ENCODE measurements around the gene COL23A1. TPM values are rescaled to one million over a fixed set of nuclear protein-coding genes. Genes with fewer than 3 reads are reported as not detected.
"Not testable (repeated sequence)": the region's sequence is repeated elsewhere in the genome, so short reads cannot be mapped to it uniquely, and the experiment has no call there.

Gene COL23A1
- polyA plus RNA-seq, 12 donors: 1.1 to 20.5 (median 2.9) TPM; not detected in 2

GRCh38 chr5:178199581-178200434 lies 390.4 kb downstream of the COL23A1 start:
- DNase-seq: no peak

GRCh38 chr5:178198706-178199105 lies 391.5 kb downstream of the COL23A1 start:
- DNase-seq: no peak

GRCh38 chr5:178198151-178198550 lies 392.0 kb downstream of the COL23A1 start:
- DNase-seq: not testable (repeated sequence)

GRCh38 chr5:178196986-178197385 lies 393.2 kb downstream of the COL23A1 start:
- no peak for DNase-seq

- DNase-seq: no peak
Observed at GRCh38 chr5:178196281-178196812, 393.8 kb downstream of the COL23A1 start.

GRCh38 chr5:178194026-178194425 lies 396.2 kb downstream of the COL23A1 start:
- DNase-seq: no peak

- no peak for DNase-seq
Observed at GRCh38 chr5:178193251-178193809, 396.9 kb downstream of the COL23A1 start.

- DNase-seq: no peak
Observed at GRCh38 chr5:178192787-178193186, 397.4 kb downstream of the COL23A1 start.

GRCh38 chr5:178192244-178192643 lies 397.9 kb downstream of the COL23A1 start:
- no peak for DNase-seq

GRCh38 chr5:178191661-178192060 lies 398.5 kb downstream of the COL23A1 start:
- DNase-seq: no peak

- no peak for DNase-seq
Observed at GRCh38 chr5:178189433-178189832, 400.8 kb downstream of the COL23A1 start.

Other genes starting within 250 kb of the COL23A1 start
- gene CLK4, start 36.7 kb upstream of the COL23A1 start, polyA plus RNA-seq (ENCODE audit: insufficient read length in 12 of 12): 10 to 100 TPM in 11 of 12 donors, not detected in 1; 28.6 to 57.8 (median 40.9) TPM
- gene ZNF354A, start 140.3 kb upstream of the COL23A1 start, polyA plus RNA-seq (ENCODE audit: insufficient read length in 12 of 12): 10 to 100 TPM in 9 of 12 donors, 1 to 10 TPM in 1, not detected in 2; 8.3 to 21.4 (median 12.3) TPM

All from muscle of arm (tissue), 12 donors.